Measurements from ENCODE around the gene KCNG4. TPM values are rescaled to one million over a fixed set of nuclear protein-coding genes. Genes with fewer than 3 reads are reported as not detected.

KCNG4 gene
- total RNA-seq, 1 experiment from 2014 or later: not detected

- Mint-ChIP-seq H3K36me3 (ENCODE audit: insufficient read depth in 1 of 3, low read depth in 3 of 3) (peaks cover 14 to 60% (median 56%) of the 10 kb centered on the region in 3 experiments; a peak in 6 of 7 replicates), H3K27me3 (ENCODE audit: low read depth) (peaks cover 2% of the 10 kb centered on the region; the same call in 1 of the 2 replicates), H3K9me3 (no peaks in the 10 kb centered on the region), H3K27ac (peak overlapping the region in 1 of 3 experiments; percentile 27; a peak in 1 of 7 replicates), H3K4me3 (no peak overlapping the region), H3K4me1 (peaks cover 8 to 13% of the 10 kb centered on the region in 2 experiments)
- no peak for DNase-seq
- no peak for TF ChIP-seq CTCF (conservative IDR thresholded peaks at IDR 0.05)
- no peaks in the 10 kb centered on the region for H3K4me1 ChIP-seq (ENCODE audit: insufficient read depth, low read length)
- H3T11ph ChIP-seq (ENCODE audit: low read length): no peak overlapping the region
- no peak overlapping the region for H2BK5ac ChIP-seq (ENCODE audit: insufficient read length, low read length)
- H3K79me1 ChIP-seq (ENCODE audit: insufficient read depth, low read depth, low read length, poor library complexity, severe bottlenecking): peaks cover 6% of the 10 kb centered on the region
- H3K4me2 ChIP-seq (ENCODE audit: insufficient read depth, insufficient read length, low read length): no peak overlapping the region
- no peaks in the 10 kb centered on the region for H4K20me1 ChIP-seq (ENCODE audit: control insufficient read depth, insufficient read depth, insufficient read length)
- H3K23me2 ChIP-seq (ENCODE audit: insufficient read length, low read depth, low read length, poor library complexity, severe bottlenecking): peaks cover 6% of the 10 kb centered on the region
- no peak overlapping the region for H4K91ac ChIP-seq (ENCODE audit: insufficient read length, low read depth, low read length)
- no peak overlapping the region for H3K18ac ChIP-seq (ENCODE audit: insufficient read length, low read depth, low read length)
- H3K9me3 ChIP-seq (ENCODE audit: control insufficient read depth, low read depth, low read length): no peaks in the 10 kb centered on the region
- H3K23ac ChIP-seq (ENCODE audit: insufficient read length, low read depth, low read length): no peak overlapping the region
- H4K8ac ChIP-seq (replicated peaks; ENCODE audit: insufficient read length, low read depth, low read length): no peak overlapping the region
- no peak overlapping the region for H3K56ac ChIP-seq (ENCODE audit: insufficient read length, low read depth, low read length)
- no peak overlapping the region for H2BK120ac ChIP-seq (ENCODE audit: low read depth, low read length, poor library complexity, severe bottlenecking)
- H2BK15ac ChIP-seq (ENCODE audit: low read depth, low read length): no peak overlapping the region
- H3K79me2 ChIP-seq (ENCODE audit: insufficient read depth, low read length): peaks cover 9% of the 10 kb centered on the region; the same call in 1 of the 2 replicates
- WGBS (ENCODE audit: extremely low coverage, insufficient read length, low lambda C conversion rate): no CpG with 5 or more reads among the region's 26 CpGs
- no peak overlapping the region for H2AFZ ChIP-seq (ENCODE audit: low read length)
- H3K9ac ChIP-seq (ENCODE audit: extremely low read depth, insufficient read length, low read length): no peak overlapping the region
- no peak overlapping the region for H2AK5ac ChIP-seq (ENCODE audit: insufficient read length, low read length)
- no peak overlapping the region for H3K27ac ChIP-seq (ENCODE audit: insufficient read length, low read depth, low read length)
- no peaks in the 10 kb centered on the region for H3K27me3 ChIP-seq (ENCODE audit: insufficient read depth, low read length)
- H3K14ac ChIP-seq (ENCODE audit: insufficient read depth, low read length): no peak overlapping the region
- H2BK12ac ChIP-seq (ENCODE audit: insufficient read length, low read depth, low read length): no peak overlapping the region
- no peak overlapping the region for H2BK20ac ChIP-seq (ENCODE audit: low read depth, low read length, poor library complexity, severe bottlenecking)
- H3K4ac ChIP-seq (ENCODE audit: low read depth, low read length): no peak overlapping the region
- H4K5ac ChIP-seq (ENCODE audit: insufficient read length, low read depth, low read length): no peak overlapping the region
Observed at GRCh38 chr16:84182680-84183571, 56.9 kb downstream of the KCNG4 start.
